Measurements from ENCODE around the gene FAM114A2. TPM values are rescaled to one million over a fixed set of nuclear protein-coding genes. Genes with fewer than 3 reads are reported as not detected.

The FAM114A2 gene
- total RNA-seq, 2 donors from 2014 or later: 23.2 to 25.0 TPM

- Mint-ChIP-seq H3K27ac (no peak overlapping the region), H3K4me1 (no peaks in the 10 kb centered on the region), H3K36me3 (ENCODE audit: low read depth) (no peaks in the 10 kb centered on the region), H3K4me3 (no peak overlapping the region), H3K9me3 (no peaks in the 10 kb centered on the region), H3K27me3 (peaks cover 4% of the 10 kb centered on the region)
- no peak for ATAC-seq (replicated peaks)
These were observed 79.4 kb downstream of the FAM114A2 start for GRCh38 chr5:153959134-153959957.

- Mint-ChIP-seq H3K9me3 (no peaks in the 10 kb centered on the region), H3K27ac (no peak overlapping the region), H3K4me3 (no peak overlapping the region), H3K27me3 (peaks cover 4% of the 10 kb centered on the region), H3K4me1 (no peaks in the 10 kb centered on the region), H3K36me3 (ENCODE audit: low read depth) (no peaks in the 10 kb centered on the region)
- ATAC-seq (replicated peaks): no peak
These were observed 81.5 kb downstream of the FAM114A2 start for GRCh38 chr5:153957205-153957604.

- Mint-ChIP-seq H3K4me1 (no peaks in the 10 kb centered on the region), H3K36me3 (ENCODE audit: low read depth) (no peaks in the 10 kb centered on the region), H3K27ac (no peak overlapping the region), H3K27me3 (no peaks in the 10 kb centered on the region), H3K9me3 (no peaks in the 10 kb centered on the region), H3K4me3 (no peak overlapping the region)
- no peak for ATAC-seq (replicated peaks)
These were observed 85.3 kb downstream of the FAM114A2 start for GRCh38 chr5:153953411-153953810.

GRCh38 chr5:153952893-153953292 lies 85.8 kb downstream of the FAM114A2 start:
- no peak overlapping the region for H3K4me3 Mint-ChIP-seq
- H3K27ac Mint-ChIP-seq: no peak overlapping the region
- H3K36me3 Mint-ChIP-seq (ENCODE audit: low read depth): no peaks in the 10 kb centered on the region
- H3K4me1 Mint-ChIP-seq: no peaks in the 10 kb centered on the region
- H3K27me3 Mint-ChIP-seq: no peaks in the 10 kb centered on the region
- ATAC-seq (replicated peaks): no peak
- no peaks in the 10 kb centered on the region for H3K9me3 Mint-ChIP-seq

GRCh38 chr5:153952057-153952456 lies 86.7 kb downstream of the FAM114A2 start:
- no peaks in the 10 kb centered on the region for H3K4me1 Mint-ChIP-seq
- no peak overlapping the region for H3K4me3 Mint-ChIP-seq
- H3K9me3 Mint-ChIP-seq: no peaks in the 10 kb centered on the region
- H3K27me3 Mint-ChIP-seq: no peaks in the 10 kb centered on the region
- no peak overlapping the region for H3K27ac Mint-ChIP-seq
- H3K36me3 Mint-ChIP-seq (ENCODE audit: low read depth): no peaks in the 10 kb centered on the region
- no peak for ATAC-seq (replicated peaks)

- peaks cover 9% of the 10 kb centered on the region for H3K27me3 Mint-ChIP-seq
- H3K27ac Mint-ChIP-seq: no peak overlapping the region
- no peak for ATAC-seq (replicated peaks)
- H3K36me3 Mint-ChIP-seq (ENCODE audit: low read depth): no peaks in the 10 kb centered on the region
- H3K4me3 Mint-ChIP-seq: no peak overlapping the region
- no peaks in the 10 kb centered on the region for H3K4me1 Mint-ChIP-seq
- peaks cover 34% of the 10 kb centered on the region for H3K9me3 Mint-ChIP-seq
These were observed 97.4 kb downstream of the FAM114A2 start for GRCh38 chr5:153941265-153941664.

Other genes with a start within 250 kb of the FAM114A2 start
- 10 to 100 TPM; 16.1 to 16.6 TPM for gene MFAP3, start 57 bp upstream of the FAM114A2 start, total RNA-seq
- gene GALNT10, start 151.8 kb upstream of the FAM114A2 start, total RNA-seq: 10 to 100 TPM; 21.5 to 45.3 TPM